GM10266 (cell line): ENCODE measurements around the gene CCDC71L.
A peak's percentile ranks its signal among the peaks of the same experiment; 100 is the strongest.

Experiments
- DNase-seq: peaks from one replicate; pipeline ENCODE4 v3.0.0; 2012; ENCODE audit errors: extremely low spot score
- CTCF ChIP-seq: IDR thresholded peaks from 2 replicates; pipeline ENCODE4 v1.5.1; 2012; ENCODE audit warnings: mild to moderate bottlenecking, low read depth; ENCODE audit not compliant: control insufficient read depth, insufficient read depth; ENCODE audit errors: missing control alignments

Gene CCDC71L

GRCh38 chr7:106657085-106657991, 3.6 kb downstream of the CCDC71L start:
- TF ChIP-seq CTCF = no peak
- peak; percentile 25 for DNase-seq

- no peak for TF ChIP-seq CTCF
- DNase-seq = no peak
These were observed 5.1 kb downstream of the CCDC71L start for GRCh38 chr7:106655703-106656498.

GRCh38 chr7:106653488-106653887, 7.5 kb downstream of the CCDC71L start:
- no peak for TF ChIP-seq CTCF
- DNase-seq = no peak

- TF ChIP-seq CTCF = no peak
- DNase-seq = no peak
These were observed 8.0 kb downstream of the CCDC71L start for GRCh38 chr7:106652909-106653308.

GRCh38 chr7:106652092-106652491, 8.9 kb downstream of the CCDC71L start:
- TF ChIP-seq CTCF = no peak
- no peak for DNase-seq

GRCh38 chr7:106646256-106646655, 14.7 kb downstream of the CCDC71L start:
- no peak for TF ChIP-seq CTCF
- no peak for DNase-seq

GRCh38 chr7:106644999-106645398, 16.0 kb downstream of the CCDC71L start:
- DNase-seq = no peak
- no peak for TF ChIP-seq CTCF
